Stimulated activated CD8-positive, alpha-beta memory T cell treated with anti-CD3 and anti-CD28 coated beads, Interleukin-4, amount 100 ng/mL, for 4 hours (primary cell): ENCODE measurements around the gene FBLN1.
"Not testable (repeated sequence)": the region's sequence is repeated elsewhere in the genome, so short reads cannot be mapped to it uniquely, and the experiment has no call there.

Experiments used
- DNase-seq, 2 donors: peaks; one replicate each; pipeline ENCODE4 v3.0.0-alpha.2; 2020; ENCODE audit warnings: low read depth in 2 of 2, low spot score in 1 of 2

The FBLN1 gene, protein sequence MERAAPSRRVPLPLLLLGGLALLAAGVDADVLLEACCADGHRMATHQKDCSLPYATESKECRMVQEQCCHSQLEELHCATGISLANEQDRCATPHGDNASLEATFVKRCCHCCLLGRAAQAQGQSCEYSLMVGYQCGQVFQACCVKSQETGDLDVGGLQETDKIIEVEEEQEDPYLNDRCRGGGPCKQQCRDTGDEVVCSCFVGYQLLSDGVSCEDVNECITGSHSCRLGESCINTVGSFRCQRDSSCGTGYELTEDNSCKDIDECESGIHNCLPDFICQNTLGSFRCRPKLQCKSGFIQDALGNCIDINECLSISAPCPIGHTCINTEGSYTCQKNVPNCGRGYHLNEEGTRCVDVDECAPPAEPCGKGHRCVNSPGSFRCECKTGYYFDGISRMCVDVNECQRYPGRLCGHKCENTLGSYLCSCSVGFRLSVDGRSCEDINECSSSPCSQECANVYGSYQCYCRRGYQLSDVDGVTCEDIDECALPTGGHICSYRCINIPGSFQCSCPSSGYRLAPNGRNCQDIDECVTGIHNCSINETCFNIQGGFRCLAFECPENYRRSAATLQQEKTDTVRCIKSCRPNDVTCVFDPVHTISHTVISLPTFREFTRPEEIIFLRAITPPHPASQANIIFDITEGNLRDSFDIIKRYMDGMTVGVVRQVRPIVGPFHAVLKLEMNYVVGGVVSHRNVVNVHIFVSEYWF

GRCh38 chr22:45502215-45503049 lies at the start of gene FBLN1:
FBLN1 (plus strand) TSS chr22:45502883; CDS start chr22:45502986, 103 bp downstream.
- no peak for DNase-seq

GRCh38 chr22:45453764-45454163 lies 48.9 kb upstream of the FBLN1 start:
- no peak for DNase-seq

DNA sequence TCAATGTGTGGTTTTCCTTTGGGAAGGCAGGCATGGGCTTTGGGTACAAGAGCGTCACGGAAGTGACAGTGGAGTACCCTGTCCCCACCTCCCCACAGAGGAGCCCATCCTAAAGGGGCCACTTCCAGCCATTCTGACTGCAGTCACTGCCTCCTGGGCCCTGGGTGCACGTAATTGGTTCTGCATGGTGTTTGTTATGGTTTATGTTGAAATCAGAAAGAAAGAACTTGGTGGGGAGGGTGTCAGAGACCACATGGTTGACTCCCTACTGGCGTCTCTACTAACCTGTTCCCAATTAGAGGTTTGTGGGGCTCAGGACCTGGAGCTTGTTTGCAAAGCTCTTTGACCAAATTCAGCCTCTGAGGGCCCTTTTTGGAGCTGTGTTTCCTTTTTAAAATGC lies 48.4 kb upstream of the FBLN1 start:
- DNase-seq = no peak

- DNase-seq = no peak
Measured at GRCh38 chr22:45455212-45455611, 47.5 kb upstream of the FBLN1 start.

DNA sequence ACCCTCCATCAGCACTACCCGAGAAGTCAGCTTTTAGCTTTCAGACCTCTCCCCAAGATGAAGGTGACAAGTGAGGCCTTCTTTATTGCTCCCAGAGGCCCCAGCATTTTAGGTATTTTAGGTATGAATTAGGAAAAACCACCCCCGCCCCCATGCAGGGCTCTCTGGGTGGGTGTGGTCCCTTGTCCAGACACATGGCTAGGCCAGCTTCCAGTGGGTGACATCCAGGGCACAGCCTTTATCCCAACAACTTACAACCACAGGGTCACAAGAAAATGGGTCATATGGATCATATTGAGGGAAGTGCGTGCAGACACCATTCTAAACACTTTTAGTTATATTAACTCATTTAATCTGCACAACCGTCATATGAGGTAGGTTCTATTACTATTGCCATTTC lies 47.1 kb upstream of the FBLN1 start:
- no peak for DNase-seq

- DNase-seq = no peak
Measured at GRCh38 chr22:45456811-45457210, 45.9 kb upstream of the FBLN1 start.

GRCh38 chr22:45458532-45458931 lies 44.2 kb upstream of the FBLN1 start:
- no peak for DNase-seq

GRCh38 chr22:45459235-45459634 lies 43.4 kb upstream of the FBLN1 start:
- no peak for DNase-seq

DNA sequence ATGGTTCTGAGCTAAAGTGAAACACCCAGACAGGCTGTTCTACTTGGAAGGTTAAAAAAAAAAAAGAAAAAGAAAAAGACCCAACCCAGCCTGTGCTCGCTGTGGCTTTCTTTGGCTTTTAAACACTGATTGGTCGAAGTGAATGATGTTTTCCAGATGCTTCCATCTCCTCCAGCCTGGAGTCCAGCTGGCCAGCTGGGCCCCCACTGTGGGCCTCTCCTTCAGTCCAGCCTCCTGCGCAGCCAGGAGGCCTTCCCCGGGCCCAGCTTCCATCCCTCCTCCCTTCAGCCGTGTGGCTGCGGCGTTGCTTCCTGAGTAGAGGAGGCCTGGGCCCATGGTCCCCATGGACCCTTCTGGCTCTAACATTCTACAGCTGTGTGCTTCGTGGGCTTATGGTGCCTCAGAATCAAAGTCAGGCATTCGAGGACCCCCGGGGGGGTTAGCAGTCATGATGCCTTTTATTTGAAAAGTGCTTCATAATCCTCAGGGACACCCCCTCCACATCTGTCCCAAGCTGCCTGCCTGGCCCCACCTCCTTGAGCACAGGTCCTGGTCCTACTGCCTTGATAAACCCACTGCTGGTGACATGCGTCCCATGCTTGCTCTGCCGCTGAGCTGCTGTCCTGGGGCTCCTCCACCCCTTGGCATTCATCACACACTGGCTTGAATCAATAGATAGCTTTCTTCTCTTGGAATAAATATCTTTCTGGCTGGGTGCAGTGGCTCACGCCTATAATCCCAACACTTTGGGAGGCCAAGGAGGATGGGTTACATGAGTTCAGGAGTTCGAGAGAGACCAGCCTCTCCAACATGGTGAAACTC lies 42.2 kb upstream of the FBLN1 start:
- no peak for DNase-seq

- DNase-seq = no peak
Measured at GRCh38 chr22:45462034-45462655, 40.5 kb upstream of the FBLN1 start.

- DNase-seq = not testable (repeated sequence)
Measured at GRCh38 chr22:45463691-45464090, 39.0 kb upstream of the FBLN1 start.

DNA sequence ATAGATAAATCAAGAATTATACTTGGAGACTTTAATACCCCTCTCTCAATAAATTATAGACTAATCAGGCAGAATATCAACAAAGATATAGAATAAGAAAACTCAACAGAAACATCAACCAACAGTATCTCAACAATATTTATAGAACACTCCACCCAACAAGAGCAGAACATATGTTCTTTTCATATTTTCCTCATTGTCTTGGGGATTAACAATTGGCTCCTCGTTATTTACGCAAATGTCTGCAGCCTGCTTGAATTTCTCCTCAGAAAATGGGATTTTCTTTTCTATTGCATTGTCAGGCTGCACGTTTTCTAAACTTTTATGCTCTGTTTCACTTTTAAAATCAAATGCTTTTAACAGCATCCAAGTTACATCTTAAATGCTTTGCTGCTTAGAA lies 37.0 kb upstream of the FBLN1 start:
- no peak for DNase-seq

DNA sequence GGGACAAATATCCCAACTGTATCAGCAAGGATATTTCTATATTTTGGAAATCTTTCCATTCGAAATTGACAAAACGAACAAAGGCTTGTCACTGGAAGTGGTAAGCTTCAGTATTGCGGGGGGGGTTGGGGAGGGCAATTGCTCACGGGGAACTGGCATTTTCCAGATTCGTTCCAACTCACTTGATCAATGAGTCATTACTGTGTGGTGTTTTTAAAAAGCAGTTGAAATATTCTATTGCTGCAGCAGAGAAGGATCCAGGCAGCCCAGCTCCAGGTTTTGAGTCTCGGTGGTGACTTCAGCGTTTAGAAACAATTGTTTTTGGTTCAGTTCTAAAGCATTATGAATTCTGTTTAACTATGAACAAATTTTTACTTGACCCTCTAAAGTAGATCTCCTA lies 33.8 kb upstream of the FBLN1 start:
- no peak for DNase-seq

- no peak for DNase-seq
Measured at GRCh38 chr22:45469281-45470073, 33.2 kb upstream of the FBLN1 start.

- no peak for DNase-seq
Measured at GRCh38 chr22:45470871-45471270, 31.8 kb upstream of the FBLN1 start.

DNA sequence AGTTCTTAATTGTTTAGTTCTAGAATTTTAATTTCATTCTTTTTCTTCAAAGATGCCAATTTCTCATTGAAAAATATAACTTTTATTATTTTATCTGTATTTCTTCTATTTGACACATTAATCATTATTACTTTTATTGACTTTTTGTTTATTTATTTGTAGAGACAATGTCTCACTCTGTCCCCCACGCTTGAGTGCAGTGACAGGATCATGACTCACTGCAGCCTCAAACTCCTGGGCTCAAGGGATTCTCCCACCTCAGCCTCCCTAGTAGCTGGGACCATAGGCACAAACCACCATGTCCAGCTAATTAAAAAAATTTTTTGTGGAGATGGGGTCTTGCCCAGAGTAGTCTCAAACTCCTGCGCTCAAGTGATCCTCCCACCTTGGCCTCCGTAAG lies 30.3 kb upstream of the FBLN1 start:
- DNase-seq = no peak

DNA sequence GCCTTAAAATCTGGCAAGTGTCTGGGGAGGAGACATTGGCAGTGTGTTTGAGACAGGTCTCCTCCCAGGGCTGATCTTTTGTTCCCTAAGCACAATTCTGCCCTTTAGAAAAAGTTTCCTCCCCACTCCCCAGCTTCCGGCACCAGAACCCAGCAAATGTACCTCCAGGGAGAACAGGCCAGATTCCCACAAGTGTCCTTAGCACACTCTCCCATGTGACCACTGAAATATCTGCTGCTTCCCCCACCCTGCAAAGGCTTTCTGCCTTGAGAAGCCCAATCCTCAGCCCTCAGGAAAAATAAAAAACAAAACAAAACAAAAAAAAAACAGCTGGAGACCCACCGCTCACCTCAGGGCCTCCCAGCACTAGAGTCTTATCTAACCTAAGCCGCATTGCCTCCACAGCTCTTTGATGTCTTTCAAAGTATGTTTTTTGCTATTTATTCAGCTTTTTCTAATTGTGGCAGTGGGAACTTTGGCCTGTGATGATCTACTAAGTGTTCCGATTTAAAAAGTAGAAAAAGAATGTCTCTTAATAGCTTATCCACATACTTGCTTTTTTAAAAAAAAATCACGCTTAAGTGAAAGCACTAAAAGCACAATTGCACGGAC lies 29.0 kb upstream of the FBLN1 start:
- DNase-seq = no peak

GRCh38 chr22:45475063-45475747 lies 27.5 kb upstream of the FBLN1 start:
- no peak for DNase-seq
